Fibroblast of skin of left quadriceps (primary cell): Measurements from ENCODE around the gene RPS6KA5.
"Not testable (repeated sequence)": the region's sequence is repeated elsewhere in the genome, so short reads cannot be mapped to it uniquely, and the experiment has no call there.

Experiments
- DNase-seq, 2 experiments: peaks; one replicate each; pipeline ENCODE4 v3.0.0-alpha.2; 2013; ENCODE audit warnings: low read depth in 2 of 2

The RPS6KA5 gene

DNA sequence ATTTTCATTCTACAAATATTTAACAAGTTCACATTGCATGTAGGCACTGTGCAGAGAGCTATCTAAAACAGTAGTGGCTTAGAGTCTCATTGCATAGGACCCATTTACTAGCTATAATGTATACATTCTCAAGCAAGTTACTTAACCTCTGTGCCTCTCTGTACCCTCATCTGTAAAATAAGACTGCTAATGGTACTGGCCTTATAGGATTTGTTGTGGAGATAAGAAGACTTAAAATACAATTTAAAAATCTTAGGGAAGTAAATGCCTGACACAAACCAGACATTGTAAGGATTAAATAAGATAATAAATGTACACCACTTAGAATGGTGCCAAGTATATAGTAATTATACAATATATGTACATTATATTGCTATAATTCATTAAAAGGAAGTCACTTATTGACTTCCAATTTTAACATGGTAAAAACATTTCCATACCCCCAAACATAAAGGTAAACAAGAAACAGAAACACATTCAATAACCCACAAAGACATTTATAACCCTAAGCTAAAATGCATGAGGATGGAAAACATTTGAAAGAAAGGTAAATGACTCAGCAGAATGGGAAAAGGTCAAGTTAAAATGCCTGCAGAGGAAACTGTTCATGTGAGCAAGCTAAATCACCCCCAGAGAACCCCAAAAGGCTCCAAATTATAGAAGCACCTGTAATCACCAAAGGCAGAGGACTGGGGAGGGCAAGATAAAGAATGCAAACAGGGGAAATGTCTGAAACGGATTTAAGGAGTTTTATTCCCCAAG is 30.8 kb downstream of the RPS6KA5 start:
- no peak for DNase-seq

DNA sequence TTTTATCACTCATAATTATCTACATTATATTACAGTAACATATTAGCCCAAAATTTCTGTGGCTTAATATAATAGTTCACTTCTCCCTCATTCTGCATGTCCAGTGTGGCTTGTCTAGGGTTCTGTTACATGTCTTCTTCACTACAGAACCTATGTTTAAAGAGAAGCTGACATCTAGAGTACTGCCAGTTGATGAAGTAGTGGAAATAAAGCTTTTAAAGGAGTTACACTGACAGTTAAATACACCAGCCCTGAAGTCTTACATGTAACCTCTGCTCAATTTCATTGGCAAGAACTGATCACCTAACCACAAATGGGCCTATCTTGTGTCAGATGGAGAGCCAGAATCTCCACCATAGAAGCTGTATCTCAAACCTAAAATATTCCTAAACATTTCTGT is 32.9 kb downstream of the RPS6KA5 start:
- DNase-seq = no peak

DNA sequence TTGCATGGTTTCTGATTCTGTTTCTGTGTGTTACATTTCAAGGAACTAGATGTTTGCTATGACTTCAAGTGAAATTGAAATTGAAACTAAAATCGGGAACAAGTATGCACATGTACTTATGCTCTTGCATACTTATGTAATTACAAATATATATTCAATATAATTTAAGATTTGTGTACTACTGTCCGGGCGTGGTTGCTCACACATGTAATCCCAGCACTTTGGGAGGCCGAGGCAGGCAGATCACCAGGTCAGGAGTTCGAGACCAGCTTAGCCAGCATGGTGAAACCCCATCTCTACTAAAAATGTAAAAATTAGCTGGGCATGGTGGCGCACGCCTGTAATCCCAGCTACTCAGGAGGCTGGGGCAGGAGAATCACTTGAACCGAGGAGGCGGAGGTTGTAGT is 37.8 kb downstream of the RPS6KA5 start:
- DNase-seq = not testable (repeated sequence)

DNA sequence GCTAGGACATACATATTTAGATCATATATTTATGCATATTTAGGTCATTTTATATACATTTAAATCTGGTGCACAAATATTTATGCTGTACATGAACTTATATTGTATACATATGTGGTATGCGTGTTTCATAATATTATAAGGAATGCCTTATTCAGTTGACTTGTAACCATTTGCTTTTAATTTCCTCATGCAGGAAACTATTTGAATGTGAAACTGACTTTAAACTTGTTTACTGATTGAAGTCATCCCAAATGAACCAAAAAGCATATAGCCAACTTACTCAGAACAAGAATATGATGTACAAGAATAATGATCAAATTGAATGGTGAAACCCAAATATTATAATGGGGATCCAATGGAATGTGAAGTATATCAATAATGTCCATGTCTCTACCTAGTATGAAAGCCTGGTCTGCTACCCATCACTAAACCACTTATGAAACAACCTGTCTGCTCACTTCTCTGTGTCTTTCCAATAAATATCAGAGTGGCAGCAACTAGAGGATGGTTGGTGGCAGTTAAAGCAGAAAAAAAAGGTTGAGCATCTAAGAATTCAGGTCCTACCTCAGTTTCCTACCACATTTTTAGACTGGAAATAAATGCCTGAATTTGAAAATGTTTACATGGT is 38.3 kb downstream of the RPS6KA5 start:
- peak; percentile 8 to 20 for DNase-seq

DNA sequence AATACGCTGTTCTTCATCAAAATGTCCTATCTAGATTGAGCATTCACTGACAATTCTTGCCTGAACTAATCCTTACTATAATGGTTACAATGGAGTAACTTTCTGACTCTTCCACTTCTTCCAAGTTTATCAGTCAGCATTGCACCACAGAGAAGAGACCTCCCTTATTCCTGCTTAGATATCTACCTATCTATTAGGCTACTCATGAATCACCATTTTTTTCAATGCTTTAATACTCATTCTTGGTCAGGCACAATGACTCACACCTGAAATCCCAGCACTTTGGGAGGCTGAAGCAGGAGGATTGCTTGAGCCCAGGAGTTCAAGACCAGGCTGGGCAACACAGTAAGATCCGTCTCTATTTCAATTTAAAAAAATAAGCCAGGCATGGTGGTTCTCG is 39.3 kb downstream of the RPS6KA5 start:
- DNase-seq = no peak

DNA sequence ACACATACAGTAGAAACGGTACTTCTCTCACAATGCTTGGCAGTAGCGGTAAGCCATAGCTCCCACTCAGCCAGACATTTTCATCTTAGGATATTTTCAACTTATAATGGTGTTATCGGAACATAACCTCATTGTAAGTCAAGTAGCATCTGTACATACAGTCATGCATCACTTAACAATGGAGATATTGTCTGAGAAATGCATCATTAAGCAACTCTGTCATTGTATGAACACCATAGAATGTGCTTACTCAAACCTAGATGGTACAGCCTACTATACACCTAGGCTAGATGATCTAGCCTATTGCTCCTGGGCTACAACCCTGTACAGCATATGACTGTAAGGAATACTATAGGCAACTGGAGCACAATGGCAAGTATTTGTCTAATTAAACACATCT is 40.8 kb downstream of the RPS6KA5 start:
- DNase-seq = no peak

DNA sequence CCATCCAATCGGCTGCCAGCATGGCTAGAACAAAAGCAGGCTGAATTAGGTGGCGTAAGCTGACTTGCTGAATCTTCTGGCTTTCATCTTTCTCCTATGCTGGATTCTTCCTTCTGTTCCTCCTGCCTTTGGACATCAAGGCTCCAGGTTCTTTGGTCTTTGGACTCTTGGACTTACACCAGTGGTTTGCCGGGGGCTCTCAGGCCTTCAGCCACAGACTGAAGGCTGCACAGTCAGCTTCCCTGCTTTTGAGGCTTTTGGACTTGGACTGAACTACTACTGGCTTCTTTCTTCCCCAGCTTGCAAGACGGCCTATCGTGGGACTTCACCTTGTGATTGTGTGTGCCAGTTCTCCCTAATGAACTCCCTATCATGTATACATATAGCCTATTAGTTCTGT is 42.0 kb downstream of the RPS6KA5 start:
- no peak for DNase-seq

DNA sequence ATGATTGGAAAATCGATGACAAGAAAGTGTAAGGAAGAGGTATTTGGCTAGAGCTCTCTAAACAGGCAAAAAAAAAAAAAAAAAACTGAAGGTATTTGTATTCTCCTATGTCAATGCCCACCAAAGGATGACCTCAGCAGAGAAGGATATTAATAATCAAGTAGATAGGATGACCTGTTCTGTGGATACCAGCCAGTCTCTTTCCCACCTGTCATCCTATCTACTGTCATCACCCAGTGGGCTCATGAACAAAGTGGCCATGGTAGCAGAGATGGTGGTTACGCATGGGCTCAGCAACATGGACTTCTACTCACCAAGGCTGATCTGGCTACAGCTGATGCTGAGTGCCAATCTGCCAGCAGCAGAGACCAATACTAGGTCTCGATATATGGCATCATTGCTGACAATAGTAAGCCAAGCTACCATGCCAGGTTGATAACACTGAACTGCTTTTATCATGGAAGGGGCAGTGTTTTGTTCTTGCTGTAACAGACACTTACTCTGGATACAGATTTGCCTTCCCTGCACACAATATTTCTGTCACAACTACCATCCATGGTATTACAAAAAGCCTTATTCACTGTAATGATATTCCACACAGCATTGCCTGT is 43.5 kb downstream of the RPS6KA5 start:
- no peak for DNase-seq

DNA sequence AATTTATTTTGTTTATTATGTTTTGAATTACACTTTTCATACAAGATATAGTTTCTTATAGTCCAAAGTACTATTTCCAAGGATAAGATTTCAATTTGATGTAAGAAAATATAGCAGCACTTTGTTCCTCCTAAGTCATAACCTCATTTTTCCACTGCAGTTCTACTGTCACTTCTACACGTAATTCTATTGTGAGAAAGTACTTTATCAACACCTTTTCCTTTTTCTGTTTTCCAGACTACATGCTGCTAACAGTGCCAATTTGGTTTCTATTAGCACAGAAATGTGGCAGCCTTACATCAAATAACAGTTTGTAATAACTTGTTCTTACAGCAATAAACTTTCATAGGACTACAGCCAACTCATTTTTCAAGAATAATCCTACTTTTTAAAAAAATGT is 45.0 kb downstream of the RPS6KA5 start:
- no peak for DNase-seq

DNA sequence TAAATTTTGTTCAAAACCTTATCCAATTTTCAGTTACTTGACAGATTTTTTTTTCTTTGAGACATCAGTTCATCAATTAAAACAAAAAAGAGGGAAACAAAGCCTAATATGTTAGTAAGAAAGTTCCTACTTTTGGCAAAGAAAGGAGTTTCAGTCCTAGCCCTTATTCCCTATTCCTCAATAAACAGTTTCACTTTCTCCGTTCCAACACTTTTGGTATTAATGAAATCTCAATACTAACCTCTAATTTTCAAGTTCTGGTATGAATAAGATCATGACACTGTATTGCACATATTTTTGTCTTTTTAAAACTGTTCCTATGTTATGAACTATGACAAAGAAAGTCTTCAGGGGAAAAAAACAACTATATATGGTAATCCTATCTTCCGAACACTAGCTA is 48.4 kb downstream of the RPS6KA5 start:
- DNase-seq = no peak

DNA sequence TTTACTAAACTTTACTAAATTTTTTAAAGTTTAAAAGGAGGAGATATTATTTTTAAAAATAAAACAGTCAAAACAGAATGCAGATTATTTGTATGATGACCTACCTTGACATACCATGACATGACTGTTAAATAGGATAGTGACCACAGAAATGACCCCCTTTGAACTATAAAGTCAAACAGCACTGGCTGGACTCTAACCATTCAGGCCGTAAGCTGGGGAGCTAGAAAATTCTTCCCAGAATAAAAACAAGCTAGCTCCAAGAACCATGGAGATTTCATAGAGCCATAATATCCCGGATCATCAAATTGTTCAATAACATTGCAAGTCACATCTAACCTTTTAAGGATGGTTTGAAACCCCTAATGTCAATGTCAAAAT is 50.3 kb downstream of the RPS6KA5 start:
- no peak for DNase-seq

DNA sequence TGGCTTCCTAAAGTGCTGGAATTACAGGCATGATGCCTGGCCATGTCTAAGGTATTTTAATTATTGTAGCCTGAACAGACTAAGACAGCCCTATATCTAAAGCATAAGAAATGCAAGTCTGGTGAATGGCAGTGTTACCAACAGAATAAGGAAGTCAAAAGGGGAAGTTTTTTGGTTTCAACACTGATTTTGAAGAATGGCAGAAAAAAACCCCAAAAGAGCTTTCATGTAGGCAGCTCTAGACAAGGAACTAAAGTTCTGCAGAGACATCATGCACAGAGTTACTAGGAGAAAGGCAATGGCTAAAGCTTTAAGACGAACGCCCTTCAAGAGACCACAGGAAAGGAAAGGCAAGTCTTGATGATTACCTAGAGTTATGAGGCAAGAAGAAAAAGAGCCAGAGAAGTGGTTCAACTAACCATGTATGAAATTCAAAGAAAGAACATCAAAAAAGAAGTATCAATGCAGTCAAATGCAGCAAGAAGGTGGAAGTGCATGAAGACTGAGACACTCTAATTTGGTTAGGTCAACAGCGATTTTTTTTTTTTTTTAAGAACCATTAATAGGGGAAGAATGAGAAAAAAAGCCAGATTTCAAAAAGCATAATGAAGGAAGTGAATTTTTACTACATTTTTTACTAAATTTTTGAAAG is 50.8 kb downstream of the RPS6KA5 start:
- DNase-seq = no peak

DNA sequence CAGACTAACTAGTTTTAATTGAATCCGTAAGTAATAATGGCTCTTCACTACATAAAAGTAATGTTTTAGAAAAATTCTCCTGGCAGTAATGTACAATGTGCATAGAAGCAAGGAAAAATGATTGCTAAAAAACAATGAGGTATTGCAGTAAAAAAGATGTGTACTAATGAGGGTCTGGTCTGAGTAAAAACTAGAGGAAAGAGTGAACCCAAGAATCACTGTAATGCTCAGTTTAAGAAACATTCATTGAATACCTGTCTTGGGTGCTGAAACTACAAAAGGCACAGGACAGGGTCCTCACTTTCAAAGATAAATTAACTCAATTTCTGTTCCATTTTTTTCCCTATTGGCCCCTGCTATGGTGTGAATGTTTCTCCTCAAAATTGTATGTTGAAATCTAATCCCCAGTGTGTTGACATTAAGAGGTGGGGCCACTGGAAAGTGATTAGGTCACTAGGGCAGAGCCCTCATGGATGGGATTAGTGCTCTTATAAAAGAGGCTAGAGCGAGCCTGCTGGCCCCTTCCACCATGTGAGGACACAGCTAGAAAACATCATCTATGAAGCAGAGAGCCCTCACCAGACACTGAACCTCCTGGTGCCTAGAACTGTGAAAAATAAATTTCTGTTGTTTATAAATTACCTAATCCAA is 51.6 kb downstream of the RPS6KA5 start:
- DNase-seq = no peak

DNA sequence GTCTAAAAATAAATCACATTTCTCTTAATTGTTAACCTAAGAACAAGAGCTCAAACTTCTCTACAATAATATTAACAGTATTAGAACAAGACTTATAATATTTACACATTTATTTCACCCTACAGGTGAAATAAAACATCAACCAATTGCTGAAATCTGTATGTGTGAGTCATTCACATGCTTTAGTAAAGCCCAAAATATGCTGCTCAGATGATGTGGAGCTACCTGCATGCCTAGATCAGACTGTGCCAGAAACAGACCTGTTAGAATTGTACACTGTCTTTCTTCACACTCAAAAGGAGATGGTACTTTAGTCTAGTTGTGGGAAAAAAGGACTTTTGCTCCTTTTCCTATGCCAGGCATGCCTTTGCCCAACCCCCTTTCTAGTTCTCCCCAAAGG is 54.7 kb downstream of the RPS6KA5 start:
- DNase-seq = no peak

DNA sequence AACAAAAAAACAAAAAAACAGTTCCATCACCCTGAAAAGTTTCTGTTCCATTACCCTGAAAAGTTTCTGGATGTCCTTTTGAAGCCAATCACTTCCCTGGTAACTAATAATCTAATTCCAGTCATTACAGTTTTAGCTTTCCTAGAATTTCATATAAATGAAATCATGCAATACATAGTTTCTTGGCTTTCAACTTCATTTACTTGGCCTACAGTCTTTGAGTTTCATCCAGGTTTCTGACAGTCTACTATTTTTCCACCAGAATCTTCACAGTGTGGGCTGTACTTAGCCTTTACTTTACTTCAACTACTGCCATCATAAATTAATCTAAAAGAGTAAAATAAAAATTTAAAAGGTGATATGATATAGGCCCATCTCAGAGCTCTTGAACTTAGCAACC is 55.5 kb downstream of the RPS6KA5 start:
- no peak for DNase-seq

DNA sequence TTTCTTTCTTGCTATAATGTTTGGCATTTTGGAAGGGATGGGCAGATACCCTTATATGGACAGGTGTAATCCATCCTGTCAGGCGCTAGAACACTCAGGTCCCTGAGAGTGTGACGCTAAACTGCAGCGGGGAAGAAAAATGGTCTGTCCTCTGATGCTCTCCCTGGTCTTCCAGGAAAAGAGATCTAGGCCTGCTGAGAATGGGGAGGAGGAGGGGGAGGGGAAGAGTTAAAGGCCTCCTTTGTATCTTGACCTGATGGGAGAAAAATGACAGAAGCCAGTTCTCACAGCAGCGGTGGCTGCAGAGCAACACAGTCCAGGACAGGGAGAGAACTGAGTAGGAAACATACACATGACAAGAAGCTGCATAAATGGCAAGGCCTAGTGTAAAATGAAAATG is 61.1 kb downstream of the RPS6KA5 start:
- no peak for DNase-seq

DNA sequence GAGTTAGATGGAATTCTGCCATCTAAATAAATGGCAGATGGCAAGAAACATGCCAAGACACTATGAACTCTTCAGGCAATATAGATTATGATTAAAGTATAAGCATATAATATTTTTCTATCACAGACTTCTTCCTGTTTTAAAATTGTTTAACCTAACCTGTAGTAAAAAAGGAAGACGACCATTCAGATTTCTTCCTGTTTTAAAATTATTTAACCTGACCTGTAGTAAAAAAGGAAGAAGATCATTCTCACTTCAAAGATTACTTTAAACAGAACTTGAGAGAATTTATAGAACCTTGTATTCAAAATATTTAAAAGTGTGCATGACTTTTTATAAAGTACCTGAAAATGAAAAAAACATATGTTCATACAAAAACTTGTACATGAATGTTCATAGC is 63.5 kb downstream of the RPS6KA5 start:
- DNase-seq = no peak

DNA sequence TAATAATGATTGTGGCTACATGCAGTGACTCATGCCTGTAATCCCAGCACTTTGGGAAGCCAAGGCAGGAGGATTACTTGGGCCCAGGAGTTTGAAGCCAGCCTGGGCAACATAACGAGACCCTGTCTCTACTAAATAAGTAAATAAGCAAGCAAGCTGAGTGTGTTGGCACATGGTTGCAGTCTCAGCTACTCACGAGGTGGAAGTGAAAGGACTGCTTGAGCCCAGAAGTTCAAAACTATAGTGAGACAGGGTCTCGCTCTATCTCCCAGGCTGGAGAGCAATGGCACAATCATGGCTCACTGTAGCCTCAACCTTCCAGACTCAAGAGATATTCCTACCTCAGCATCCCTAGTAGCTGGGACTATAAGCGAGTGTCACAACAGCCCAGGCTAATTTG is 64.7 kb downstream of the RPS6KA5 start:
- DNase-seq = no peak

DNA sequence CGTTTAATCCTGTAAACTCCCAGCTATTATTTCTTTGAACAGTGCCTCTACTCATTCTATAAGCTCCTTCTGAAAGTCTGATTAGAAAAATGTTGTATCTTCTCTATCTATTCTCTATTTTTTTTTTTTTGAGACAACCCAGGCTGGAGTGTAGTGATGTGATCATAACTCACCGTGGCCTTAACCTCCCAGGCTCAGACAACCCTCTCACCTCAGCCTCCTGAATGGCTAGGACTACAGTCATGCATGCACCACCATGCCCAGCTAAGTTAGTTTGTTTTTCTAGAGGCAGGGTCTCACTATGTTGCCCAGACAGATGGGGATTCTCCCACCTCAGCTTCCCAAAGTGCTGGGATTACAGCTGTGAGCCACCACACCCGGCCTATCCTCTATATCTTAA is 66.6 kb downstream of the RPS6KA5 start:
- DNase-seq = no peak

DNA sequence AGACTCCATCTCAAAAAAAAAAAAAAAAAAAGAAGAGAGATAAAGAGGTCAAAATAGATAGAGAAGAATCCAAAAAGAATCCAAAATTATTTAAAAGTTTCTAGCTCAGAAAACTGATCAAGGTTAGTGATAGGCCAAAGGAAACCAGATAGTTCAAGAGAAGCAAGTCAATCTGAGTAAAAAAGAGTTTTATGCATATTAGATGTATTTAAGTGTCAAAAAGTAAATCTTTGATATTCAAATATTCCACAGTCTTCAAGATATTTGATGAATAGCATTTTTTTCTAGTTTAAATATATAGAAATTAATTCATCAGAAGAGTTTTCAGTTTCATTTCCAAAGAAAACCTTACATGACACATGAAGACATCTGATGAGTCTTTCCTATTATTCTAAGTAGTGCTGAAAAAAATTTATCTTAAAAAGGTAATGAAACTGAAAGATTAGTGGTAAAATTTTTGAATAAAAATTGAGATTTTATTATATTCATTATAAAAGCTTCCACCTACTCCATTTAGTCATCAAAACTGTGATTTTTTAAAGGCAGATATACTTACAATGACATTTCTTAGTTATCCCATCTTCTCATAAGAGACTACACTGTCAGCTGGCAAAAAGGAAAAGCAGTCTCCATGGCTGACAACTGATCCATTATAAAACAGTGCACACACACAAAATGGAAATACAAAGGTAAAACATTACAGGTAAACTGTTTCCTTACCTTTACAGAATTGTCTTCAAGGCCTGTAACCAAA is 68.6 kb downstream of the RPS6KA5 start:
- DNase-seq = no peak

DNA sequence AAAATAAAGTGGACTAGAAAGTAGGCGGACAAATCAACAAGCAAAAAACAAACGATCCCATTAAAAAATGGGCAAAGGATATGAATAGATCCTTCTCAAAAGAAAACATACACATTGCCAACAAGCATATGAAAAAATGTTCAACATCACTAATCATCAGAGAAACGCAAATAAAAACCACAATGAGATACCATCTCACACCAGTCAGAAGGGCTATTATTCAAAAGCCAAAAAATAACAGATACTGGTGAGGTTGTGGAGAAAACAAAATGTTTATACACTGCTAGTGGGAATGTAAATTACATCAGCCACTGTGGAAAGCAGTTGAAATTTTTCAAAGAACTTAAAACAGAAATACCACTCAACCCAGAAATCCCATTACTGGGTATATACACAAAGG is 70.3 kb downstream of the RPS6KA5 start:
- no peak for DNase-seq

DNA sequence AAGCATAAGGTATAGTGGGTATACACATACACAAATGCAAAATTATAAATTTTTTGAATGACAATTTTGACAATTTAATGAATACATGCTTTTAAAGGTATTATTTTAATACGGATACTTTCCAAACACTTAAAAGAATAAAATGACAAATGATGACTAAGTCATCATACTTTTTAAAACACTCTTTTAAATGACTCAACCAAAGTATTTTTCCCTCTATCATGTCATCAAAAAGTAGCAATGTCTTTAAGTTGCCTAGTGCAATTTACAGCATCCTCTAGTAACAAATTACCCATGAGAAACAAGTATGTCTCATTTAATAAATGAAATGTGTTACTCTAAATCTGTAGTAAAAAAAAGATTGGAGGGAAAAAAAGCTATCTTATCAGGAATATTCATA is 73.3 kb downstream of the RPS6KA5 start:
- no peak for DNase-seq
